GM12872 (cell line): ENCODE results near the gene GYPB.
"Not testable (repeated sequence)": the region's sequence is repeated elsewhere in the genome, so short reads cannot be mapped to it uniquely, and the experiment has no call there.

Experiments
- TF ChIP-seq, protein P1 (sequence below): IDR thresholded peaks from 3 replicates; pipeline ENCODE4 v1.5.1; 2011; ENCODE audit warnings: low read depth, mild to moderate bottlenecking, low read length, moderate library complexity; ENCODE audit not compliant: insufficient read depth

Gene GYPB

DNA sequence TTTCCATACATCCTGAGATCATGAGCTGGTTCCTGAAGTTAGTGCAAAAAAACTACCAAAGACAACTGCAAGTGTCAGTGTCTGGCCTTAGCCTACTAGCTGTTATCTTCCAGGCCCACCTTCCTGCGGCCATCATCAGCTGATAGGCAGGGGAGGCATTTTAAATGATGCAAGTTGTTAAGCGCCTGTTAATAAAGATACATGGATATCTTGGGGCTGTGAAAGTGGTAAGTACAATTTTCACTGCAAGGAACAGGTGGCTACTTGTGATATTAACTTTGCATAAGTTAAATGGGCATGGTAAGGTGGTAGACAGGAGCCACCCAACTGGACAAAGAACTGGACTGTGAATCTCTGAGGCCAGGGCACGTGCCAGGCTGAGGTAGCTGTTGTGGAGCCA lies at the start of gene GYPB:
GYPB (minus strand) TSS at position 104 of the 400 bp plus-strand sequence; CDS start at position 11, 93 bp downstream.
- TF ChIP-seq, protein P1, sequence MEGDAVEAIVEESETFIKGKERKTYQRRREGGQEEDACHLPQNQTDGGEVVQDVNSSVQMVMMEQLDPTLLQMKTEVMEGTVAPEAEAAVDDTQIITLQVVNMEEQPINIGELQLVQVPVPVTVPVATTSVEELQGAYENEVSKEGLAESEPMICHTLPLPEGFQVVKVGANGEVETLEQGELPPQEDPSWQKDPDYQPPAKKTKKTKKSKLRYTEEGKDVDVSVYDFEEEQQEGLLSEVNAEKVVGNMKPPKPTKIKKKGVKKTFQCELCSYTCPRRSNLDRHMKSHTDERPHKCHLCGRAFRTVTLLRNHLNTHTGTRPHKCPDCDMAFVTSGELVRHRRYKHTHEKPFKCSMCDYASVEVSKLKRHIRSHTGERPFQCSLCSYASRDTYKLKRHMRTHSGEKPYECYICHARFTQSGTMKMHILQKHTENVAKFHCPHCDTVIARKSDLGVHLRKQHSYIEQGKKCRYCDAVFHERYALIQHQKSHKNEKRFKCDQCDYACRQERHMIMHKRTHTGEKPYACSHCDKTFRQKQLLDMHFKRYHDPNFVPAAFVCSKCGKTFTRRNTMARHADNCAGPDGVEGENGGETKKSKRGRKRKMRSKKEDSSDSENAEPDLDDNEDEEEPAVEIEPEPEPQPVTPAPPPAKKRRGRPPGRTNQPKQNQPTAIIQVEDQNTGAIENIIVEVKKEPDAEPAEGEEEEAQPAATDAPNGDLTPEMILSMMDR = not testable (repeated sequence)

DNA sequence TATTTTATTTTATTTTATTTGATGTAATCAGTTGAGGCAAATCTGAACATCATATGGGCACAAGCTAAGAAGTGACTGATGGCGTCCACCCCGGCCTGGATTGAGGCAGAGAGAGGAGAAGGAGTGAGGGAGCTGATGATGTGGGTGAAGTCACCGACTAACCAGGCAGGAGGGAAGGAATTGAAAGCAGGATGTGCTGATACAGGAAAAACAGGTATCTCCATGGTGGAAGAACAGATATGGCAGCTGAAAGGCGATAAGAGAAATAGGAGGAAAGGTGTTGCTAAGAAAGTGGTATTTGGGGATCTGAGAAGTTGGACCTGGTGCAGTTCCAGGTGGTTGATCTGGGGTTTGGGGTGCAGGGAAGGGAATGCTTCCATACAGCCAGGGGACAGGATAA lies 37.6 kb upstream of the GYPB start:
- TF ChIP-seq, protein P1 = no peak

DNA sequence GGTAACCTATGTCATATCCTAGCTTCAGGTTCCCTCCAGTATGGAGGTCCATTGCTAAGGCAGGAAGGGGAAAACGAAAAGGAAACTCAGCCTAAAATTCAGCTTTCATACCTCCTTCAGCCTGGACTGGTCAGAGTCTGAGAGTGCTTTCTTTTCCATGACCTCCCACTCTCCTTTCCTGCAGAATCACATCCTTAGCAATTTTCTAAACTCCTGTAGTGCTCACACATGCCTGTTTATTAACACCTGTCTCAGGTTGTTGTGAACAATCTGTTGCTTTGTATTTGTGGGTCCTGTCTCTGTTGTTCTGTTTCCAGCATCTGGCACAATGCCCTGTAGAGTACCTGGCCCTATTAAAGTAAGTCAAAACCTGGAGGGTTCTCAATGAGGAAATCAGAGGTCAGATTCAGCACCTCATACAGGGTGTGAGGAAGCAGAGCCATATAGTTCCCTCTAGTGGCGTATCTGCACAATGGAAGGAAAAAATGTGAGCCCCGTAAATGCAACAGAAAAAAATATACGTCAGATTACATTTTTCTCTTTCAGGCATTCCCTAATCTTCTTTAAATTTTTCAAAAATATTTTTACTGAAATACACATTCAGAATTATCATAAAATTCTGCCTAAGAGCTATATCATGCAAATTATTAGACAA lies 2.3 kb upstream of the GYPB start:
- TF ChIP-seq, protein P1 = peak; percentile 57

DNA sequence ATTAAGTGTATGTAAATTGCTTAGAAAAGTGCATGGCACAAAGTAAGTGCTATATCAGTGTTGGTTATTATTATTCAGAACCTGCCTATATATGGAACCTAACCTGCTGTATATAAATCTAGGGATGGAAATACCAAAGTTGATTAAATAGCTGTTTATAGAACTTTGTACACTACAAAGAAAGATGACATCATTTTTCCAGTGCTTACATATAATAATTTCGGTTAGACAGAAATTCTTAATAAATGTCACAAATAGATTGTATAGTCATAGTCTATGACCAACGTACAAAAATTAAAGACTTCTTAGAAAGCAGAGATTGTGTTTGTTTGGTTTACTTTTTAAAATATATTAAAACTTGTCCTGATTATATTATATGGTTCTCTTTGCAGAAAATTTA lies 4.4 kb downstream of the GYPB start:
- TF ChIP-seq, protein P1 = no peak

DNA sequence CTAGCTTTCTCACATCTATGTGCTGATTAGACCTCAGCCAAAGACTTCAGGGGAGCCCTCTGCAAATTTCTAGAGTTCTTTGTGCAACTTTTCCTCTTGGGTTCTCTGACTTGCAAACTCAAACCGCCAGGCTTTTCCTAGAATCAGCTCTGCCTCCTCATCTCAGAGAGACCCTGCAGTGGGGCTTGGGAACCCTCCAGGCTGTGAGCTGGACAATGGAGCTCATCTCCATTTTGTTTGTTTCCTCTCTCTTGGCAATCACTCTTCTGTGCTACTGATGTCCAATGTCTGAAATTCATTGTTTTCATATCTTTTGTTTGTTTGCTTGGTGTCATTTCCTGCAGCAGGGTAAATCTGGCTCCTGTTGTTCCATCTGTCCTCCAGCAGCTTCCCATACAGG lies 33.0 kb downstream of the GYPB start:
- TF ChIP-seq, protein P1 = no peak

DNA sequence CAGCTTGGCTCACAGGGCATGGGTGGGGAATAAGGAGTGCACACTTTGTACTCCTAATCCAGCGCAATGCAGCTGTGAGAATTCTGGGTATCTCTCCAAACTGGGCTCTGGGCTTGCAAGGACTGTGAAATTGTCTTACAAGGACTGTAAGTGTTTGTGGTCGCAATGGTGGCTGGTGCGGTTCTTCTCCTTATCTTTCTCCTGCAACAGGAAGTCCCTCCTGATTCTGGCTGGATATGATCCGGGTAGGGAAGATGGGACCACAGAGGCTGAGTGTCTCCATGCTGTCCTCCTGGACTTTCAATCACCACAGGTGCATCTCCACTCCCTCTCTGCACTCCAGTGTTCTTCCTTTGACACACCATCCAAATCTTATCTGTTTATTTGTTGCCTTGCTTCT lies 58.1 kb downstream of the GYPB start:
- TF ChIP-seq, protein P1 = no peak
